Measurements from ENCODE around the gene POC1B. TPM values are rescaled to one million over a fixed set of nuclear protein-coding genes. Genes with fewer than 3 reads are reported as not detected.

POC1B gene
- total RNA-seq, 1 experiment from 2014 or later: 13.6 TPM

DNA sequence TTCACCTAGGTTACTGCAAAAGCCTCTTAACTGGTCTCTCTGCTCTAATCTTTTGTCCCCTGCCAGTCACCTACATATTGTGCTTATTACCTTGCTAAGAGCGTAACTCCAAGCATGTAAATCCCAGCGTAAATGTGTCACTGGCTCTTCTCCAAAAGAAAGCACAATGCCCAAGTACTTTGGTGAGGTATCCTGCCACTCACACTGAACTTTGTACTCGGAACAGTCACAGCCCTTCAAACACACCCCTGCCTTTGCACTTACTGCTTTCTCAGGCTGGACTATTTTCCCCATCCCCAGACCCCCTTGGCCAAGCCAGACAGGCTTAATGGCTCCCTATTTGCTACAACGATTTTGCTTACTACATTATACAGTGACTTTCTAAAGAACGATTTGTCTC lies 33.0 kb downstream of the POC1B start:
- Histone ChIP-seq H3K27me3 (ENCODE audit: insufficient read depth, low read depth) (no peaks in the 10 kb centered on the region), H3K4me2 (no peak overlapping the region), H3K4me3 (no peak overlapping the region), H3K9me3 (ENCODE audit: insufficient read depth, low read depth) (no peaks in the 10 kb centered on the region), H3K9me2 (ENCODE audit: insufficient read depth) (no peaks in the 10 kb centered on the region), H2AFZ (no peak overlapping the region), H3F3A (ENCODE audit: insufficient read depth, low read depth) (no peaks in the 10 kb centered on the region), H3K79me2 (ENCODE audit: low read depth) (no peaks in the 10 kb centered on the region), H3K27ac (no peak overlapping the region), H3K4me1 (replicated peaks; ENCODE audit: insufficient read depth) (no peaks in the 10 kb centered on the region), H3K36me3 (ENCODE audit: low read depth) (no peaks in the 10 kb centered on the region), H4K20me1 (ENCODE audit: insufficient read depth) (no peaks in the 10 kb centered on the region)
- ChIA-PET POLR2A (ENCODE audit: unreplicated experiment) (no interaction called here), CTCF (no interaction called here)
- intact Hi-C loops (cut with micrococcal nuclease; ENCODE audit: unreplicated experiment): no loop called here
- no peak for TF ChIP-seq EZH2 (IDR thresholded peaks at IDR 0.05; ENCODE audit: low read depth)
- TF ChIP-seq, protein P1, sequence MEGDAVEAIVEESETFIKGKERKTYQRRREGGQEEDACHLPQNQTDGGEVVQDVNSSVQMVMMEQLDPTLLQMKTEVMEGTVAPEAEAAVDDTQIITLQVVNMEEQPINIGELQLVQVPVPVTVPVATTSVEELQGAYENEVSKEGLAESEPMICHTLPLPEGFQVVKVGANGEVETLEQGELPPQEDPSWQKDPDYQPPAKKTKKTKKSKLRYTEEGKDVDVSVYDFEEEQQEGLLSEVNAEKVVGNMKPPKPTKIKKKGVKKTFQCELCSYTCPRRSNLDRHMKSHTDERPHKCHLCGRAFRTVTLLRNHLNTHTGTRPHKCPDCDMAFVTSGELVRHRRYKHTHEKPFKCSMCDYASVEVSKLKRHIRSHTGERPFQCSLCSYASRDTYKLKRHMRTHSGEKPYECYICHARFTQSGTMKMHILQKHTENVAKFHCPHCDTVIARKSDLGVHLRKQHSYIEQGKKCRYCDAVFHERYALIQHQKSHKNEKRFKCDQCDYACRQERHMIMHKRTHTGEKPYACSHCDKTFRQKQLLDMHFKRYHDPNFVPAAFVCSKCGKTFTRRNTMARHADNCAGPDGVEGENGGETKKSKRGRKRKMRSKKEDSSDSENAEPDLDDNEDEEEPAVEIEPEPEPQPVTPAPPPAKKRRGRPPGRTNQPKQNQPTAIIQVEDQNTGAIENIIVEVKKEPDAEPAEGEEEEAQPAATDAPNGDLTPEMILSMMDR (conservative IDR thresholded peaks at IDR 0.05): no peak
- BruUV-seq (replicated peaks): no TSS peak
- no peak for DNase-seq

GRCh38 chr12:89490922-89491321 lies 34.9 kb downstream of the POC1B start:
- Histone ChIP-seq H3K27ac (no peak overlapping the region), H3K4me3 (no peak overlapping the region), H3K79me2 (ENCODE audit: low read depth) (no peaks in the 10 kb centered on the region), H3K9me2 (ENCODE audit: insufficient read depth) (no peaks in the 10 kb centered on the region), H2AFZ (no peak overlapping the region), H3F3A (ENCODE audit: insufficient read depth, low read depth) (no peaks in the 10 kb centered on the region), H3K27me3 (ENCODE audit: insufficient read depth, low read depth) (no peaks in the 10 kb centered on the region), H3K4me2 (no peak overlapping the region), H4K20me1 (ENCODE audit: insufficient read depth) (no peaks in the 10 kb centered on the region), H3K4me1 (replicated peaks; ENCODE audit: insufficient read depth) (no peaks in the 10 kb centered on the region), H3K36me3 (ENCODE audit: low read depth) (no peaks in the 10 kb centered on the region), H3K9me3 (ENCODE audit: insufficient read depth, low read depth) (no peaks in the 10 kb centered on the region)
- no peak for DNase-seq
- TF ChIP-seq, protein P1 (conservative IDR thresholded peaks at IDR 0.05): no peak
- no peak for TF ChIP-seq EZH2 (IDR thresholded peaks at IDR 0.05; ENCODE audit: low read depth)
- POLR2A ChIA-PET (ENCODE audit: unreplicated experiment): interaction anchor here (0.6 kb wide), 1 partner anchor 19 kb away, joined by 4 read pairs; no protein-coding TSS in a partner anchor
- CTCF ChIA-PET: no interaction called here
- BruUV-seq (replicated peaks): no TSS peak
- intact Hi-C loops (cut with micrococcal nuclease; ENCODE audit: unreplicated experiment): no loop called here

- POLR2A ChIA-PET (ENCODE audit: unreplicated experiment): no interaction called here
- no peak for DNase-seq
- Histone ChIP-seq H3K36me3 (ENCODE audit: low read depth) (no peaks in the 10 kb centered on the region), H2AFZ (no peak overlapping the region), H3K4me1 (replicated peaks; ENCODE audit: insufficient read depth) (no peaks in the 10 kb centered on the region), H3K27ac (no peak overlapping the region), H3K27me3 (ENCODE audit: insufficient read depth, low read depth) (no peaks in the 10 kb centered on the region), H4K20me1 (ENCODE audit: insufficient read depth) (no peaks in the 10 kb centered on the region), H3K9me2 (ENCODE audit: insufficient read depth) (no peaks in the 10 kb centered on the region), H3K79me2 (ENCODE audit: low read depth) (no peaks in the 10 kb centered on the region), H3K9me3 (ENCODE audit: insufficient read depth, low read depth) (no peaks in the 10 kb centered on the region), H3K4me2 (no peak overlapping the region), H3F3A (ENCODE audit: insufficient read depth, low read depth) (no peaks in the 10 kb centered on the region), H3K4me3 (no peak overlapping the region)
- intact Hi-C loops (cut with micrococcal nuclease; ENCODE audit: unreplicated experiment): no loop called here
- TF ChIP-seq, protein P1 (conservative IDR thresholded peaks at IDR 0.05): no peak
- TF ChIP-seq EZH2 (IDR thresholded peaks at IDR 0.05; ENCODE audit: low read depth): no peak
- no TSS peak for BruUV-seq (replicated peaks)
- CTCF ChIA-PET: no interaction called here
Observed at GRCh38 chr12:89486264-89486663, 39.6 kb downstream of the POC1B start.
